IMR-90 (cell line): ENCODE results near the gene TTLL12. TPM values are rescaled to one million over a fixed set of nuclear protein-coding genes. Genes with fewer than 3 reads are reported as not detected.

Source experiments
- ATAC-seq: fragments of 200-7000 bp; cut with Tn5 transposase; 2 replicates; pipeline ENCODE4 v1.9.1; 2020; ENCODE audit warnings: low read depth, mild to moderate bottlenecking, moderate library complexity
- BruUV-seq: library from RNA; stranded (reverse); fragments of 400-500 nt; replicated peaks from 2 replicates; lab custom pipeline; 2021; lab: Mats Ljungman, UMichigan
- CTCF ChIA-PET: fragments of 300-600 bp; formaldehyde crosslinking; extraction: SDS; loops from one replicate; lab custom pipeline; 2021; ENCODE audit warnings: antibody characterized with exemption; lab: Yijun Ruan, JAX
- POLR2A ChIA-PET: fragments of 300-600 bp; sonication (Branson Sonifier 250); formaldehyde crosslinking; loops from one replicate; lab custom pipeline; 2022; ENCODE audit warnings: antibody characterized with exemption; ENCODE audit not compliant: unreplicated experiment; lab: Charles Lee
- DNase-seq: peaks from one replicate; pipeline ENCODE4 v3.0.0; 2013
- H2AFZ ChIP-seq: replicated peaks from 2 replicates; pipeline ENCODE3; 2013; ENCODE audit warnings: low read length, mild to moderate bottlenecking; ENCODE audit not compliant: poor library complexity
- H2AK5ac ChIP-seq: 2 replicates; pipeline ENCODE4 v1.6.1; 2013; ENCODE audit warnings: low read depth, low read length, inconsistent platforms
- H2AK9ac ChIP-seq: replicated peaks from 2 replicates; pipeline ENCODE3; 2013; ENCODE audit warnings: mild to moderate bottlenecking, low read depth, low read length, moderate library complexity; ENCODE audit not compliant: poor library complexity
- H2BK120ac ChIP-seq: 2 replicates; pipeline ENCODE4 v1.6.1; 2013; ENCODE audit warnings: low read depth, low read length, inconsistent platforms
- H2BK15ac ChIP-seq: 3 replicates; pipeline ENCODE4 v1.6.1; 2013; ENCODE audit warnings: low read depth, low read length, inconsistent platforms
- H2BK20ac ChIP-seq: 2 replicates; pipeline ENCODE4 v1.6.1; 2013; ENCODE audit warnings: low read depth, mild to moderate bottlenecking, inconsistent platforms, low read length, moderate library complexity
- H2BK5ac ChIP-seq: 2 replicates; pipeline ENCODE4 v1.6.1; 2013; ENCODE audit warnings: mild to moderate bottlenecking, low read depth, low read length, inconsistent platforms; ENCODE audit not compliant: poor library complexity, severe bottlenecking
- H3K14ac ChIP-seq: replicated peaks from 2 replicates; pipeline ENCODE4 v1.6.1; 2013; ENCODE audit warnings: low read depth, low read length, inconsistent platforms
- H3K18ac ChIP-seq: 2 replicates; pipeline ENCODE4 v1.6.1; 2013; ENCODE audit warnings: low read depth, low read length, control low read depth
- H3K23ac ChIP-seq: 2 replicates; pipeline ENCODE4 v1.6.1; 2013; ENCODE audit warnings: low read depth, low read length, inconsistent platforms
- H3K27ac ChIP-seq: 2 replicates; pipeline ENCODE4 v1.5.1; 2013; ENCODE audit warnings: mild to moderate bottlenecking, control low read depth, low read length; ENCODE audit not compliant: insufficient read depth
- H3K27me3 ChIP-seq: 2 replicates; pipeline ENCODE4 v1.6.1; 2013; ENCODE audit warnings: low read length; ENCODE audit not compliant: control insufficient read depth, insufficient read depth
- H3K36me3 ChIP-seq: 2 replicates; pipeline ENCODE4 v1.6.1; 2013; ENCODE audit warnings: low read length, mixed read lengths; ENCODE audit not compliant: control insufficient read depth, insufficient read depth
- H3K4ac ChIP-seq: 2 replicates; pipeline ENCODE4 v1.6.1; 2013; ENCODE audit warnings: low read depth, low read length, inconsistent platforms
- H3K4me1 ChIP-seq: 2 replicates; pipeline ENCODE4 v1.6.1; 2013; ENCODE audit warnings: low read length, mixed read lengths; ENCODE audit not compliant: control insufficient read depth, insufficient read depth
- H3K4me2 ChIP-seq: 2 replicates; pipeline ENCODE4 v1.6.1; 2013; ENCODE audit warnings: low read depth, mild to moderate bottlenecking, control low read depth, low read length, moderate library complexity
- H3K4me3 ChIP-seq: 2 replicates; pipeline ENCODE4 v1.5.1; 2013; ENCODE audit warnings: low read depth, mild to moderate bottlenecking, control low read depth, low read length, moderate library complexity; ENCODE audit not compliant: insufficient read depth
- H3K56ac ChIP-seq: 2 replicates; pipeline ENCODE4 v1.6.1; 2013; ENCODE audit warnings: low read length, inconsistent platforms; ENCODE audit not compliant: insufficient read depth; ENCODE audit errors: extremely low read depth
- H3K79me1 ChIP-seq, 2 experiments: 2 replicates each; pipeline ENCODE4 v1.6.1; 2013; ENCODE audit warnings: low read length in 2 of 2, inconsistent platforms in 1 of 2, low read depth in 1 of 2
- H3K9ac ChIP-seq: 2 replicates; pipeline ENCODE4 v1.6.1; 2013; ENCODE audit warnings: low read depth, low read length, control low read depth
- H3K9me1 ChIP-seq: 2 replicates; pipeline ENCODE4 v1.6.1; 2013; ENCODE audit warnings: low read length, inconsistent platforms; ENCODE audit not compliant: insufficient read depth
- H3K9me3 ChIP-seq: 2 replicates; pipeline ENCODE4 v1.6.1; 2013; ENCODE audit warnings: low read length; ENCODE audit not compliant: control insufficient read depth, insufficient read depth
- H4K20me1 ChIP-seq: 2 replicates; pipeline ENCODE4 v1.6.1; 2013; ENCODE audit warnings: low read length, inconsistent platforms; ENCODE audit not compliant: insufficient read depth
- H4K5ac ChIP-seq: 2 replicates; pipeline ENCODE4 v1.6.1; 2013; ENCODE audit warnings: mild to moderate bottlenecking, low read depth, low read length, control low read depth
- H4K8ac ChIP-seq, 2 experiments: 2 replicates each; pipeline ENCODE4 v1.6.1; 2013; ENCODE audit warnings: low read depth in 2 of 2, low read length in 2 of 2, control low read depth in 1 of 2, inconsistent platforms in 1 of 2
- H4K91ac ChIP-seq: 2 replicates; pipeline ENCODE4 v1.6.1; 2013; ENCODE audit warnings: low read depth, low read length, inconsistent platforms; ENCODE audit not compliant: insufficient read depth
- MXI1 ChIP-seq: IDR thresholded peaks from 2 replicates; pipeline ENCODE4 v1.6.1; 2012; ENCODE audit warnings: low read depth, mild to moderate bottlenecking, low read length, moderate library complexity, borderline replicate concordance
- RAD21 ChIP-seq: IDR thresholded peaks from 2 replicates; pipeline ENCODE4 v1.6.1; 2012; ENCODE audit warnings: low read length, improper control_type of control experiment
- WGBS, 2 experiments: methylation state at CpG; one replicate each; pipeline versions ENCODE4 v1.1.5 to v1.1.7; 2013; ENCODE audit warnings: missing lambda C conversion rate in 2 of 2; ENCODE audit not compliant: insufficient read length in 1 of 2; ENCODE audit errors: extremely low coverage in 2 of 2; 5-methylcytosine and 5-hydroxymethylcytosine counted together
- dilution Hi-C: fragments of 300-500 bp; cut with HindIII; formaldehyde crosslinking; loops from one replicate; pipeline ENCODE4 v1.14.3; 2018; ENCODE audit warnings: low sequenced_read_pairs; ENCODE audit not compliant: unreplicated experiment
- in situ Hi-C: fragments of 300-500 bp; cut with MboI; formaldehyde crosslinking; loops from 3 replicates; pipeline ENCODE4 v1.14.3; 2019; ENCODE audit warnings: low sequenced_read_pairs, inconsistent platforms, mixed read lengths
- intact Hi-C: fragments of 100-400 bp; cut with micrococcal nuclease; formaldehyde crosslinking; loops from 2 replicates; pipeline ENCODE4 v1.10.0; 2022
- polyA plus RNA-seq, 3 experiments: library from polyadenylated mRNA; depleted of rRNA; stranded (reverse); fragments of >200 nt; gene quantifications; 2 replicates each; pipeline ENCODE4 v1.2.3, GENCODE V29; 2012; ENCODE audit warnings: low replicate concordance in 1 of 3
- total RNA-seq: library from RNA; depleted of rRNA; stranded (reverse); fragments of >200 nt; gene quantifications from 2 replicates; pipeline ENCODE4 v1.2.3, GENCODE V29; 2012
- TF ChIP-seq, protein P1 (sequence below): conservative IDR thresholded peaks from 2 replicates; pipeline ENCODE4 v1.5.1; 2012; ENCODE audit warnings: mild to moderate bottlenecking, low read depth, low read length, improper control_type of control experiment

TTLL12 gene
- total and polyA plus RNA-seq, 2 of the 4 experiments (the other 2 are of a cell fraction), result 20.9 to 30.1 TPM

DNA sequence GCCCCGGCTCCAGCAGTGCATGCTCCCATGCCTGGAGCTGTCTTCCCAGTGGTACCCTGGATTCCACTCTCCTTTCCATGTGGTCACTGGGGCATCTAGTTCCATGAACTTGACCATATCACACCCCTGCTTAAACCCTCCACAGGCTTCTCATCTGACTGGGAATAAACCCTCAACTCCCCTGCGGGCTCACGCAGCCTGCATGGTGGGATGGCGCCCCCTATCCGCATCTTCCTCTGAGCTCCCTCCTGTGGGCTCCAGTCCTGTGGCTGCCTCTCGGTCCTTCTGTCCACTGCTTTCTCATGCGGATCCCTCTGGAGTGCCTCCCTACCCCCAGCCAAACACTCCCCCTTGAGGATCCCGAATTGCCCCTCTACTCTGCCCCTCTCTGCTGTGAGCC, 41.4 kb upstream of the TTLL12 start:
- Histone ChIP-seq H3K79me1 (no peaks in the 10 kb centered on the region), H3K36me3 (no peaks in the 10 kb centered on the region), H3K14ac (no peak overlapping the region), H3K4ac (no peak overlapping the region), H4K20me1 (no peaks in the 10 kb centered on the region), H4K5ac (no peak overlapping the region), H2AK5ac (no peak overlapping the region), H2BK120ac (no peak overlapping the region), H3K27me3 (peaks cover 37% of the 10 kb centered on the region), H3K4me1 (no peaks in the 10 kb centered on the region; the same call in 1 of the 2 replicates), H2BK20ac (no peak overlapping the region), H2AFZ (no peak overlapping the region), H3K9me1 (no peaks in the 10 kb centered on the region), H2BK15ac (no peak overlapping the region), H3K23ac (no peak overlapping the region), H3K9me3 (no peaks in the 10 kb centered on the region), H2BK5ac (no peak overlapping the region), H2AK9ac (peak overlapping the region; percentile 20), H3K9ac (no peak overlapping the region), H4K8ac (no peak overlapping the region), H3K4me2 (no peak overlapping the region), H3K4me3 (no peak overlapping the region), H3K56ac (no peak overlapping the region), H3K18ac (no peak overlapping the region), H4K91ac (no peak overlapping the region), H3K27ac (no peak overlapping the region)
- BruUV-seq, result no TSS peak
- in situ Hi-C loops (no loop called here), dilution Hi-C loops (no loop called here), intact Hi-C loops (no loop called here)
- 81% methylated on average over 3 of the region's 8 CpGs; no CpG with 5 or more reads in 1 of the 2 experiments for WGBS, 2 experiments
- no peak for ATAC-seq
- CTCF ChIA-PET, result no interaction called here
- DNase-seq, result peak; percentile 10
- POLR2A ChIA-PET, result no interaction called here
- TF ChIP-seq, protein P1, sequence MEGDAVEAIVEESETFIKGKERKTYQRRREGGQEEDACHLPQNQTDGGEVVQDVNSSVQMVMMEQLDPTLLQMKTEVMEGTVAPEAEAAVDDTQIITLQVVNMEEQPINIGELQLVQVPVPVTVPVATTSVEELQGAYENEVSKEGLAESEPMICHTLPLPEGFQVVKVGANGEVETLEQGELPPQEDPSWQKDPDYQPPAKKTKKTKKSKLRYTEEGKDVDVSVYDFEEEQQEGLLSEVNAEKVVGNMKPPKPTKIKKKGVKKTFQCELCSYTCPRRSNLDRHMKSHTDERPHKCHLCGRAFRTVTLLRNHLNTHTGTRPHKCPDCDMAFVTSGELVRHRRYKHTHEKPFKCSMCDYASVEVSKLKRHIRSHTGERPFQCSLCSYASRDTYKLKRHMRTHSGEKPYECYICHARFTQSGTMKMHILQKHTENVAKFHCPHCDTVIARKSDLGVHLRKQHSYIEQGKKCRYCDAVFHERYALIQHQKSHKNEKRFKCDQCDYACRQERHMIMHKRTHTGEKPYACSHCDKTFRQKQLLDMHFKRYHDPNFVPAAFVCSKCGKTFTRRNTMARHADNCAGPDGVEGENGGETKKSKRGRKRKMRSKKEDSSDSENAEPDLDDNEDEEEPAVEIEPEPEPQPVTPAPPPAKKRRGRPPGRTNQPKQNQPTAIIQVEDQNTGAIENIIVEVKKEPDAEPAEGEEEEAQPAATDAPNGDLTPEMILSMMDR, result peak; percentile 40
- TF ChIP-seq RAD21, result peak; percentile 42
- no peak for TF ChIP-seq MXI1
